ENCODE data around the gene PRKACB.
"Not testable (repeated sequence)": the region's sequence is repeated elsewhere in the genome, so short reads cannot be mapped to it uniquely, and the experiment has no call there.

PRKACB gene

DNA sequence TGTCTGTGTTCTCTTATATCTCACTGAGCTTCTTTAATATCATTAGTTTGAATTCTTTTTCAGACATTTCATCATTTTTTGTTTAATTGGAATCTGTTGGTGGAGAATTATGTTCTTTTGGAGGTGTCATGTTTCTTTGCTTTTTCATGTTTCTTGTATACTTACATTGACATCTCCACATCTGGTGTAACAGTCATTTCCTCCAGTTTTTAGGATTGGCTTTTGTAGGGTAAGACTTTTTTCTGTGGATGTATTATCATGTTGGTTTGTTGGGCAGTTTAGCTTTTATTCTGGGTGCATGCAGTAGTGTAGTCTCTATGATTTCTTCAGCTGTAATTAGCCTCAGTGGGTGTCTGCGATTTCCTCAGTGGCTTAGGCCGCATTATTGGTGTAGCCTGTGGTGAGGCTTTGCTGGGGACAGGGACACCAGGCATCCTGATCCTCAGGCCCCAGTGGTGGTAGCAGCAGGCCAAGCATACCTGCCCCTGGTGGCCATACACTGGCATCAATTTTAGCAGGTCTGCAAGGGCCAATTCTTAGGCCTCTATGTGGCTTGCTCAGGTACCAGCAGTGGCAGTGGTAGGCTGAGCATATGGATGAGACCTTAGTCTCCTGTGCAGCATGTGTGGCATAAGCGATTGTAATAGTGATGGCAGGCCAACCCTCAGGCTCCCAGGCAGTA lies 79.8 kb downstream of the PRKACB start:
- DNase-seq (ENCODE audit: low read depth) = no peak

DNA sequence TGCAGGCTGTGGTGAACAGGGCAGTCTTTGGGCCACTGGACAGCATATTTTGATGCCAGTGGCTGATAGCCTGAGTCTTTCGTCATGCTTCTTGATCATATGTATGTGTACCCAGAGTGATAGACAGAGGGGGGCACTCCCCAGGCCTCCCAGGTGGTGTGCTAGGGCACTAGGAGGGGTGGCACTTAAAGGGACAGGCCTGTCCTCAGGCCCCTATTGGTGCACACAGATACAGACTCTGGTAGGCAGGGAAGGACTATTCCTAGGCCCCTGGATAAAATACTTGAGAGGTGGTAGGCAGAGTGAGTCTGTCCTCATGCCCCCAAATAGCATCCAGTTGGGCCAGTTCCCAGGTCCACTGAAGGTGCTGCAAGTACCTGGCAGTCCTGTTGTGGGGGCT lies 80.8 kb downstream of the PRKACB start:
- DNase-seq (ENCODE audit: low read depth) = no peak

DNA sequence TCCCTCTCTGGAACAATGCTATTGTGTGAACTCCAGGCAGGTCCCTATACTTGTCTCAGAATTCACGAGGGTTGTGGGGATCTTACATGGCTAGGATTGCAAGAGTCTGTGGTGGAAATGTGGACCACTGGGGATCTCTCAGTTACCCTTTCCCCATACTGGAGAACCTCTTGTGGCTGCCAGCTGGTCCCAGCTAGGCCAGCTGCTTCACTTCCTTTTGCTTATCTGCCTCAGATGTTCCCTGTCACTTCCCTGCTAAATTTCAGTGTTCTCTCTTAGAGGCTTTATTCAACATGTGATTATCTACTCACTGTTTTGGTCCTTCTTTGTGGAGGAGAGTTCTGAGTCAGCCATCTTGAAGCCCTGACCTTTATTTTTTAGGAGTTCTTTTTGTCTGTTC lies 81.6 kb downstream of the PRKACB start:
- DNase-seq (ENCODE audit: low read depth) = no peak

DNA sequence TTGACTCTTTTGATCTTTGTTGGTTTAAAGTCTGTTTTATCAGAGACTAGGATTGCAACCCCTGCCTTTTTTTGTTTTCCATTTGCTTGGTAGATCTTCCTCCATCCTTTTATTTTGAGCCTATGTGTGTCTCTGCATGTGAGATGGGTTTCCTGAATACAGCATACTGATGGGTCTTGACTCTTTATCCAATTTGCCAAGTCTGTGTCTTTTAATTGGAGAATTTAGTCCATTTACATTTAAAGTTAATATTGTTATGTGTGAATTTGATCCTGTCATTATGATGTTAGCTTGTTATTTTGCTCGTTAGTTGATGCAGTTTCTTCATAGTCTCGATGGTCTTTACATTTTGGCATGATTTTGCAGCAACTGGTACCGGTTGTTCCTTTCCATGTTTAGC lies 88.6 kb downstream of the PRKACB start:
- DNase-seq (ENCODE audit: low read depth) = not testable (repeated sequence)

DNA sequence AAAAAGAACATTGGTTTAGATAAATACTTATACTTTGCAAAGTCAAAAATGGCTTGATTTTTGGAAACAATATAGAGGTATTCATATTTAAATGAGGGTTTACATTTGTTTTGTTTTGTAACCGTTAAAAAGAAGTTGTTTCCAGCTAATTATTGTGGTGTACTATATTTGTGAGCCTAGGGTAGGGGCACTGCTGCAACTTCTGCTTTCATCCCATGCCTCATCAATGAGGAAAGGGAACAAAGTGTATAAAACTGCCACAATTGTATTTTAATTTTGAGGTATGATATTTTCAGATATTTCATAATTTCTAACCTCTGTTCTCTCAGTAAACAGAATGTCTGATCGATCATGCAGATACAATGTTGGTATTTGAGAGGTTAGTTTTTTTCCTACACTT lies 92.2 kb downstream of the PRKACB start:
- DNase-seq (ENCODE audit: low read depth) = no peak

DNA sequence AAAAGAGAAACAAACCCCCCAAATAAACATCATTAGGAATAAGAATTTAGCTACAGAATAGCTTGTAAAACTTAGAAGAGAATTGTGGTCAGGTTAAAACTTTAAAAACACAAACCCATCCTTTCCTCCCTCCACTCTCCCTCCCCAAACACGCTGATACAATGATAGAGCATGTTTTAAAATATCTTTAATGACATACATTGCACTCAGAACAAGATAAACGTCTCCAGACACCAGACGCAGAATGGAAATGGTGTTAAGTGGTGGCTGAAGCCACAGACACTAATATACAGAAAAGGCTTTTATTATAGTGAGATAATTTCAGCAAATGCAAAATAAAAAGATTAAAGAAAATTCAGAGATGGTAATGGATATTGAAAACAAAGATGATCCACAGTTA lies 98.6 kb downstream of the PRKACB start:
- no peak for DNase-seq (ENCODE audit: low read depth)

DNA sequence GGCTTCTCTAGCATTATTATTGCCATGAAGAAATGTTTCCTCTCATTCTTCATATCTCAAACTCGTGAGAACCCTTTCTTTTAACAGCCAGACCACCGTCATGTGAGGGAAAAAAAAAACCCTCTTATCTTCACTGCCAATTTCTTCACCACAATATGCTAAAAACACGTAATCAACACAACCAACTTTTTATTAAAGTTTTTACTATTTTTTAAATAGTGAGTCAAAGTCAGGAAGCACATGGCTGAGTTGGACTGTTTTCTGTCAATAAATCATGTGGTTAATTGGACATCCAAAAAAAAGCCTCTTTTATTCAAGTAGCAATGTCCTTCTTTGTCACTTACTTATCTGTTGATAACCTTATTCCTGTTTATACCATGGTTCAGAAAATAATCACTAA lies 101.5 kb downstream of the PRKACB start:
- DNase-seq (ENCODE audit: low read depth) = no peak

DNA sequence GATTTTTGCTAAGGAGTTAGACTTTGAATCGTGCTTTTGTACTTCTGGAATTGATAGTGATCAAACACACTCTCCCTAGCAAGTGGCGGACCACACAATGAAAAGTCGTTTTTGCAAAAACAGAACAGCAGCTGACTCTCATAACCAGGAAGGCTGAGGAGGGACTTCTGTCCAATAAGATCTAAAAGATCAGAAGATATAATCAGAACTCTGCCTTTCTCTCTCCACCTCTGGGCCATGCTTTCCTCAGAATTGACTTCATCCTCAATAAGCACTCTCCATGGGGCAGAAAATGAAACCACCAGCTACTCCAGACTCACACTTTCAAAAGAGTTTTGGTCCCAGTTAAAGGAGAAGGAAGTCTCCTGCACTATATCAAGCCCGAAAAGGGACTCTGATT lies 102.1 kb downstream of the PRKACB start:
- DNase-seq (ENCODE audit: low read depth) = no peak

DNA sequence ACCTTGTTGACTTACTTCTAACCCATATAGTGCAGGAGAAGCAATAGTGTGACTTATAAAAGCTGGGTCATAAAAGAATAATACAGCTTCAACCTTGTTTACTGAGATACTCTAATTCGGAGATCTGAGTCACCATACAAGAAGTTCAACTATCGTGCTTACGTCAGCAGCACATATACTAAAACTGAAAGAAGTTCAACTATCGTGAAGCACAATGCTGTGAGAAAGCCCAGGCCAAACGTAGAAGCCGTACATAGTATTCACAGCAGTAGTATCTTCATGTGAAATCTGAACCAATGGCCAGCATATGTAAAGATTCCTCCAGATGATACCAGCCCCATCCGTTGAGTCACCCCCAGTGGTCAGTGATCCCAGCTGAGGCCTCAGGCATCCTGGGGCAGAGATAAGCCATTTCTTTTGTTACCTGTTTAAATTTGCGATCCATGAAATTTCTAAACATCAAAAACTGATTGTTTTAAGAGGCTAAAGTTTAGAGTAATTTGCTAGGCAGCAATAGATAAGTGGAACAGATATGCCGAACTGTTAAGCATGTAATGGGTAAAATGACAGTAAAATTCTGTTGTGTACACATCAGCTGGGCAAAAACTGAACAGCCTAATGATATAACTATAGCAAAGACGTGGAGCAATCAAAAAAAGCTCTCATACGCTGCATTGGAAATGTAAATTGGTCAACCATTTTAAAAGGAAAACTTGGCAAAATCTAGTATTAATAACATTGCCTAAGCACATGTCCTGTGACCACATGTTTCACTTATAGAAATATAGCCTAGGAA lies 103.6 kb downstream of the PRKACB start:
- DNase-seq (ENCODE audit: low read depth) = no peak

DNA sequence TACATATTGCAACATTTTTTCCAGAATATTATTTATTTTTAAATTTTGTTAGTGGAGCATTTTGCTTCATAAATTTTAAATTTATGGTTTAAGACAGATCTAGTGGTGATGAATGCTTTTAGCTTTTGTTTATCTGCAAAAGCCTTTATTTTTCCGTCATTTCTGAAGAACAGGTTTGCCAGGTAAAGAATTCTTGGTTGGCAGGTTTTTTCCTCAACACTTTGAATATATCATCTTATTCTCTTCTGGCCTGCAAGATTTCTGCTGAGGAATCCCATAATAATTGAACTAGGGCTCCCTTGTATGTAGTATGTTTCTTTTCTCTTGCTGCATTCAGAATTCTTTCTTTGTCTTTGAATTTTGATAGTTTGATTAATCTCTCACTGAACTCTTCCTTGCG lies 106.6 kb downstream of the PRKACB start:
- DNase-seq (ENCODE audit: low read depth) = no peak

DNA sequence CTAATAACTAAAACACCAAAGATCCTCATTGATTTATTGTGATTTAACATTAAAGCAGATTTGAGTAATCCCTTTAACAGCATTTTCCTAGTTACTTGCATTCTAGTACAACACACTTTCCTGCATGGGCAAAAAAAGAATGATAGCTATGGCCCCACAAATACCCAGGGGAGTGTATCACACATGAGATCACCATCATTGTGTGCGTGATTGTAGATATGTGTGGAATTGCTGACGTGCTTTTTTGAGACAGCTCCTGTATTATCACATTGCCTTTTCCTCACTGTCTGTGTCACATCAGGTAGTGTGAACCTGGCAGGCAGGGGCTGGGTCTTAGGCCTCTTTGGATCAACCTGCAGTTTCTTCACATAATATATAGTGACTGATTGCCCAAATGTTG lies 109.0 kb downstream of the PRKACB start:
- DNase-seq (ENCODE audit: low read depth) = no peak

DNA sequence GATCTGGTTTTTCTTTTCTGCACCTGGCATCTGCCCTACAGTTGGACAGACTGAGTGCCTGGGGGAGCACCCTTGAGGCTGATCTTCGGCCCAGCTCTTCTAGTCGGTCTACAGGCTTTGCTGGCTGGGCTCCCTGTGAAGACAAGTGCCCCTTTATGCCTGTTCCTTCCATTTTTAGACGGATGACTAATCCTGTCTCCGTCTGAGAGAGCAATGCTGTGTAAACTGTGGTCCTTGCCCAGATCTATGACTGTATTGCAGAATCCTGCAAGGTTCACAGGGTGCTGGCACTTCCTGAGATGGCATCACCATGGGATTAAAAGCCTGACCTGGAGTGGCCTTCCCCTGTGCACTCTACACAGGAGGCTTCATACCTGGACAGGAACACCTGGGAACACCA lies 109.8 kb downstream of the PRKACB start:
- no peak for DNase-seq (ENCODE audit: low read depth)

DNA sequence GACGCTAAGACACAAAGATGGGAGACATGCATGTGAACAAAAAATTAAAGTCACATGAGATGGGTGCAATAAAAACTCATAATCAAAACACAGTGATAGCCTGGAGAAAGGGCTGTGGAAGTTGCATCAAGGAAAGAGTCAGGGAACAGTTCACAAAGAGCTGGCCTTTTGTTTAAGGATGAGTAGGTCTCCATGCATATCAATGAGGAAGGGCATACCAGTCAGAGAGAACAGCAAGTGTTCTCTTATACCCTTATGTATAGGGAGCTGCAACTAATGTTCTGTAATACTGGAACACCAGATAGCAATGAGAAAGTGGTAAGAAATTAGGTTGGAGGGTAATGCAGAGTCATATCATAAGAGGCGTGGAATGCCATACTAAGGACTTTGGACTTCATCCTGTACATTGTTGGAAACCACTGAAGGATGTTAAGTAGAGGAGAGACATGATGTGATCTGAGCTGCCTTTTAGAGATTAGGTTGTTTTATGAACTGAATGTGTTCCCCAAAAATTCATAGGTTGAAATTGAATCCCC lies 110.7 kb downstream of the PRKACB start:
- DNase-seq (ENCODE audit: low read depth) = no peak

DNA sequence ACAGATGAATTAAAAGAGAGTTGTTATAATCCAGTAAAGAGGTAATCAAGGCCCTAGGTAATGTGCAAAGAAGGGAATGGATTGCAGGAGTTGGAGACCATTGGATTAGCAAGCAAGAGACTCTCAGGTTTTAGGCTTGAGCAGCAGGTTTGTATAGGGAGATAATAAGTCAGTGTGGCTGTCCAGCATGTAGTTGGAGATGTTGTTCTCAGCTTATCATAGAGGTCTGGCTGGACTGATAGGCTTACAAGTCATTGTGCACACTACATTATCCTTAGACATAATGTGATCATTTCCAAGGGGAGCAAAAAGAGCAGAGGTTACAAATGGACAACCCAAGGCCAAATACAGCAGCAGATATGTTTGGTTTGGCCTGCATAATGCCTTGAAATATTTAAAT lies 111.5 kb downstream of the PRKACB start:
- DNase-seq (ENCODE audit: low read depth) = no peak

DNA sequence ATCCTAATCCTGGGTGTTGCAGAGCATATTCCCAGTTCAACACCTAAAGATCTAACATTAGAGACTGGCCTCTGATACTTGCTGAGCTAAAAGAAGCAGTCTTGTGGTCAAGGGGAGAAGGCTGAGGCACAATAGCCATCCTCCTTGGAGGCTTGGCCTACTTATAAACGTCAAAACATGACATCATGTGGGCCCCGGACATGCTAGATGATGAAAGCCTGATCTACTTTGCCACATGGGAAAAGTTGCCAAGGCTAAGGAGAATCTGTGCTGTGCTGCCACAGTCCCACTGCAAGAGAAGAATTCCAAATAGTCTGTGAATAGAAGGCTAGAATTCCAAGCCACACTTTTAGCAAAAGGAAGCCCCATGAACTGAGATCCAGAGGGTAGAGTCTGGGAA lies 113.5 kb downstream of the PRKACB start:
- DNase-seq (ENCODE audit: low read depth) = no peak

DNA sequence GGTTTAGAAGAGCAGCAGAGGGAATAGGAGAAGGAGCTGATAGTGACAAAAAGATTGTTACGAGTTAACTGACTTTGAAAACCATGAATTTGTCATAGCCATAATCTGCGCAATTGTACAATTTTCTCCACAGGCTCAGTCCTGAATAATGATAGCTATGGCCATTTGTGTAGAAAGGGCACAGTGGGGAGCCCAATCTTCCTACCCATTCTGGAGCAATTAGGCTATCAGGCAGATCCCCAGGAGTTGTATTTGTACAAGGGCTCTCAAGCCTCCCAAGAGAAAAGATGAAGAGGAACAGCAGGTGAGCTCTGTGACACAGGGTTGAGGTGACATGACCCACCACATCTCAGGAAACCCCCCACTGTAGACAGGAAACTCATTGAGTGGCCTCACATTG lies 115.3 kb downstream of the PRKACB start:
- no peak for DNase-seq (ENCODE audit: low read depth)

DNA sequence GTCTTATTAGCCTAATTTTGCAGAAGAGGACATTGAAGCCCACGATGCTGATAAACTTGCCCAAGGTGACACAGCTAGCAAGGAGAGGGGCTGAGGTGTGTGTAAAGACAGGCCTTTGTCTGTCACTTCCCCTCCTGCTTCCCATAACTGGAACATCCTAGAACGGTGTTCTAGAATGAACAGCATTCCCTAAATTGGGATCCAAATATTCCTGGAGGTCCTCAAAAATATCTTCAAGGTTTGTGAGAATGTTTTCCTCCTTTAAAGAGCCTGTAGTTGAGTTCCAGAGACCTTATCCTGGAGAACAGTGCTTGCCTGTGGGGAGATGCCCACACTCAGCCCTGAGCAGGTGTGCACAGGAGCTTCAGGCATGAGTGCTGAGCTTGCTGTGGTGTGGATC lies 115.9 kb downstream of the PRKACB start:
- no peak for DNase-seq (ENCODE audit: low read depth)

DNA sequence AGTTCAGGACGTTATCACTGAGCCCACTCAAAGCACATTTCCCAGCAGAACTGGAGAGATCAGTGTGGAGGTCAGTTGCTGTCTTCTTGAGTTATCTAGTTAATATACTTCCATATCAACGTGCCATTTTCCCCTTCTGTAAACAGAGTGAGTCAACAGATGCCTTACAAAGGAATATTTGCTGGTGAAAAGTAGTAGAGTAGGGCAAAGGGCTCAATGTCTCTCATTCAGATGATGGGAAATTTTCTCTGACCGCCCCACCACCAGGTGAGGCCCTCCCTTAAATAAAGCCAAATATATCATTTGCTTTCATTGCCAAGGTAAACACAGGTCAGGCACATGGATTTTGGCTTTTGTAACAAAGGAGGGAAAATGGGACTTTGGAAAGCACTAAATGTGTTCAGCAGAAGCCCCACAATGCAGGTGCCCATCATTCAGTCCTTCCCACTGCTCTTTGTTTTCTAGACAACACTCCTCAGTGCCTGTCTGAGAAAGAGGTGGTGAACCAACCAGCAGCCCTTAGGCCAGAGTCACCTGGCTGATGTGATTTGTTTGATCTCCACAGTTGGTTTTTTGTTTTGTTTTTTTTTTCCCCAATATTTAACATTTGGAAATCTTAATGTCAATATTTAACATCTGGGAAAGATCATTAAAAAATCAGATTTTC lies 116.9 kb downstream of the PRKACB start:
- DNase-seq (ENCODE audit: low read depth) = no peak

DNA sequence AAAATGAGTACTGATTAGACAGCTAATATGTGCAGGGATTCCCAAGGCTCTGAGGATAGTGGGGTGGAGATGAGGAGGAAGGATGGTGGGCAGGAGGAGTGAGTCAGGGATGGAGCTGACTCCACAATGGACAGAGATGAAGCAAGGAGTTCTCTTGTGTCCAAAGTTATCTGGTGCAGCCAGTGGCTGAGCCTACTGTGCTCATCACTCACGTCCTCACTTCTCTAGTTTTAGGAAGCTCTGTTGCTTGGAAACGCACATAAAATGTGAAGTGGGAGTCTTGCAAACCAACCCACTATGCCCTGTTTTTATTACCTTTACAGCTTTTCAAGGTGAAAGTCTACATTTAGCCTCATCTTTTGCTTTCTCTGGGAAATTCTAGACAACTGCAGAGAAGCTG lies 120.9 kb downstream of the PRKACB start:
- DNase-seq (ENCODE audit: low read depth) = no peak

DNA sequence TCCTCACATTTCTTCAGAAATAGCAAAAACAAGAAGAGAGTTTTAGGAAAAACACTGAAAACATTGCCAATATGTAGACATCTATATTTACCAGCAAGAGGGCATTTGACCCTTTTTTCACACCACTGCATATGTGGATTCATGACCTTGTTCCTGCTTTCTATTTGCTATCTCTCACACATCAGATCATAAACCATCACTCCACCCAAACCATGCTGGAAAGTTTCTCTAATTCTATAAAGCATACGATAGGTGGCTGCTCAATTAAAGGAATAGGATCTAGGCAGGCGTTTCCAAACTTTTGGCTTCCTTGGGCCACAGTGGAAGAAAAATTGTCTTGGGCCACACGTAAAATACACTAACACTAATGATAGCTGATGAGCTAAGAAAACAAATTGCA lies 121.8 kb downstream of the PRKACB start:
- DNase-seq (ENCODE audit: low read depth) = no peak

DNA sequence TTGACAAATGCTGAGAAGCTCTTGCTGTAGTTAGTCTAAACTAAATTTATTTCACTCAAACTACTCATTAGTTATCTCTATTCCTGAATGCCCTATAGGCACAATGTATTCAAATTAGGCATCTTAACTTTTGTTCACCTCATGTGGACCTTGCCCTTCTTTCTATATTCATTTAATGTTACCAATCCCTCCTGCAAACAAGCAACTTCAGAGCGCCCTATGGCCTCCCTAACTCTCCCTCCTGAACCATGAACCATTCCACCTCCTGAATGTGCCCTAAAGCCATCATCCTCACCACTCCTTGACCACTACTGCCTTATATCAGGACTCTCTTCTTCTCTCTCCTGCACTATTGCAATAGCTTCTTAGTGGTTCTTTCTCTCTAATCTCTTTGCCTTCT lies 122.7 kb downstream of the PRKACB start:
- DNase-seq (ENCODE audit: low read depth) = no peak

DNA sequence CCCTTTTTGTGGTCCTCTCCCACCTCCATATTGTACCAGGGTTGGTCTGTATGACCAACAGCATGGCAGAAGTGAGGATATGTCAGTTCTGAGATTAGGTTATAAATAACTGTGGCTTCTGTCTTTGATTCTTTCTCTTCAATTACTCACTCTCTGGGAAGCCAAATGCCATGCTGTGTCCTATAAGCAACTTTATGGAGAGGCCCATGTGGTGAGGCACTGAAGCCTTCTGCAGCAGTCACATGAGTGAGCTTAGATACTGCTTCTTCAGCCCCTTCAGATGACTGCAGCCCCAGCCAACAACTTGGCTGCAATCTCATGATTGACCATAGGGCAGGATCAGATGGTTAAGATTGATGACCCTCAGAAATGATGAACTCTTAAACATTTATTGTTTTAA lies 123.4 kb downstream of the PRKACB start:
- no peak for DNase-seq (ENCODE audit: low read depth)

DNA sequence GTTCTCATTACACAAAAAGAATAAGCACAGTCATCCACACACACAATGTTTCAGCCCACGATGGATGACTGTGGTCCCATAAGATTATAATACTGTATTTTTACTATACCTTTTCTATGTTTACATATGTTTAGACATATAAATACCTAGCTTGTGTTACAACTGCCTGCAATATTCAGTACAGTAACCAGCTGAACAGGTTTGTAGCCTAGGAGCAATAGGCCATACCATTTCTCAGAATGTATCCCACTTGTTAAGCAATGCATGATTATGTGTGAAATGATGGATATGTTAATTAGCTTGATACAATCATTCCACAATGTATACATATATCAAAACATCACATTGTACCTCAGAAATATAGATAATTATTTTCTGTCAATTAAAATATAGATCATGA lies 124.3 kb downstream of the PRKACB start:
- DNase-seq (ENCODE audit: low read depth) = no peak
